Liver (tissue), 9 donors: ENCODE results near the gene ZNF615. TPM values are rescaled to one million over a fixed set of nuclear protein-coding genes. Genes with fewer than 3 reads are reported as not detected.

Experiments used
- DNase-seq: peaks from one replicate; pipeline ENCODE4 v3.0.0-alpha.2; 2017; ENCODE audit warnings: low spot score
- H3K27ac ChIP-seq, 2 donors: one replicate each; pipeline ENCODE4 v1.7.0; 2013; ENCODE audit warnings: inconsistent platforms in 2 of 2, low read length in 2 of 2, control low read depth in 1 of 2, low read depth in 1 of 2, mild to moderate bottlenecking in 1 of 2
- H3K27me3 ChIP-seq, 4 donors: one replicate each; pipeline versions ENCODE4 v1.6.1 to v1.7.0; 2013; ENCODE audit warnings: low read length in 3 of 4, inconsistent platforms in 1 of 4, mild to moderate bottlenecking in 1 of 4, moderate library complexity in 1 of 4; ENCODE audit not compliant: control insufficient read depth in 4 of 4, insufficient read depth in 4 of 4
- H3K36me3 ChIP-seq, 4 donors: one replicate each; pipeline versions ENCODE4 v1.6.1 to v1.7.0; 2013; ENCODE audit warnings: low read length in 3 of 4, mild to moderate bottlenecking in 3 of 4, low read depth in 1 of 4, moderate library complexity in 1 of 4; ENCODE audit not compliant: control insufficient read depth in 4 of 4, insufficient read depth in 3 of 4
- H3K4me1 ChIP-seq, 4 donors: one replicate each; pipeline versions ENCODE4 v1.6.1 to v1.7.0; 2013; ENCODE audit warnings: low read length in 3 of 4, mild to moderate bottlenecking in 3 of 4, moderate library complexity in 1 of 4; ENCODE audit not compliant: control insufficient read depth in 4 of 4, insufficient read depth in 4 of 4
- H3K4me3 ChIP-seq, 3 donors: one replicate each; pipeline versions ENCODE4 v1.6.1 to v1.7.0; 2013; ENCODE audit warnings: low read length in 3 of 3, control low read depth in 1 of 3, low read depth in 1 of 3, mild to moderate bottlenecking in 1 of 3
- H3K9ac ChIP-seq, 2 donors: one replicate each; pipeline ENCODE4 v1.7.0; 2013; ENCODE audit warnings: low read length in 2 of 2, mild to moderate bottlenecking in 2 of 2, moderate library complexity in 2 of 2, control low read depth in 1 of 2, low read depth in 1 of 2
- H3K9me3 ChIP-seq, 4 donors: one replicate each; pipeline versions ENCODE4 v1.6.1 to v1.7.0; 2013; ENCODE audit warnings: low read length in 3 of 4; ENCODE audit not compliant: control insufficient read depth in 4 of 4
- EGR1 ChIP-seq, 2 donors: IDR thresholded peaks; 2 replicates each; pipeline ENCODE4 v1.6.1; 2016 to 2018; ENCODE audit warnings: antibody characterized with exemption in 2 of 2, low read depth in 2 of 2
- FOXA1 ChIP-seq: IDR thresholded peaks from 2 replicates; pipeline ENCODE4 v1.6.1; 2016; ENCODE audit warnings: antibody characterized with exemption
- FOXA2 ChIP-seq: IDR thresholded peaks from 2 replicates; pipeline ENCODE4 v1.6.1; 2016; ENCODE audit warnings: antibody characterized with exemption
- GABPA ChIP-seq, 2 donors: IDR thresholded peaks in 1 of 2; conservative IDR thresholded peaks in 1 of 2; 2 replicates each; pipeline ENCODE4 v1.6.1; 2016; ENCODE audit warnings: antibody characterized with exemption in 2 of 2, mild to moderate bottlenecking in 1 of 2, moderate library complexity in 1 of 2
- HNF4A ChIP-seq, 2 donors: conservative IDR thresholded peaks; 2 replicates each; pipeline ENCODE4 v1.6.1; 2016; ENCODE audit warnings: antibody characterized with exemption in 2 of 2, mild to moderate bottlenecking in 2 of 2
- HNF4G ChIP-seq: IDR thresholded peaks from 2 replicates; pipeline ENCODE4 v1.6.1; 2016; ENCODE audit warnings: antibody characterized with exemption
- JUND ChIP-seq, 2 donors: IDR thresholded peaks; 2 replicates each; pipeline ENCODE4 v1.6.1; 2016; ENCODE audit warnings: antibody characterized with exemption in 2 of 2
- MAX ChIP-seq: IDR thresholded peaks from 2 replicates; pipeline ENCODE4 v1.6.1; 2016; ENCODE audit warnings: antibody characterized with exemption
- NR2F2 ChIP-seq: IDR thresholded peaks from 2 replicates; pipeline ENCODE4 v1.6.1; 2016; ENCODE audit warnings: antibody characterized with exemption
- RAD21 ChIP-seq, 2 donors: IDR thresholded peaks; 2 replicates each; pipeline ENCODE4 v1.6.1; 2016; ENCODE audit warnings: antibody characterized with exemption in 2 of 2, mild to moderate bottlenecking in 2 of 2
- RXRA ChIP-seq, 2 donors: IDR thresholded peaks; 2 replicates each; pipeline ENCODE4 v1.6.1; 2017 to 2018; ENCODE audit warnings: antibody characterized with exemption in 2 of 2, mild to moderate bottlenecking in 1 of 2
- SP1 ChIP-seq: IDR thresholded peaks from 2 replicates; pipeline ENCODE4 v1.6.1; 2018; ENCODE audit warnings: antibody characterized with exemption, mild to moderate bottlenecking
- TAF1 ChIP-seq: conservative IDR thresholded peaks from 2 replicates; pipeline ENCODE4 v1.6.1; 2016; ENCODE audit warnings: antibody characterized with exemption, mild to moderate bottlenecking
- YY1 ChIP-seq: IDR thresholded peaks from 2 replicates; pipeline ENCODE4 v1.6.1; 2016; ENCODE audit warnings: antibody characterized with exemption, mild to moderate bottlenecking
- WGBS: extraction: QIAGEN DNeasy Blood & Tissue Kit; methylation state at CpG from one replicate; pipeline ENCODE4 v1.1.7; 2013; 5-methylcytosine and 5-hydroxymethylcytosine counted together
- polyA plus RNA-seq, 2 donors: library from polyadenylated mRNA; stranded (reverse) in 1 of 2; unstranded in 1 of 2; fragments of 200-250 nt in 1 of 2; fragments of >200 nt in 1 of 2; fragmentation: Nextera tagmentation in 1 of 2; extraction: Ambion mirVana in 1 of 2; gene quantifications; one replicate each; pipeline versions ENCODE4 v1.2.1 to v1.2.3, GENCODE V29; 2013 to 2015
- total RNA-seq, 2 donors: library from RNA; depleted of rRNA; stranded (reverse); fragments of >200 nt; gene quantifications; one replicate each; pipeline ENCODE4 v1.2.3, GENCODE V29; 2014
- TF ChIP-seq, protein P1 (sequence below): IDR thresholded peaks from 2 replicates; pipeline ENCODE4 v1.6.1; 2016; ENCODE audit warnings: antibody characterized with exemption
- TF ChIP-seq, protein P2 (sequence below): IDR thresholded peaks from 2 replicates; pipeline ENCODE4 v1.6.1; 2016; ENCODE audit warnings: antibody characterized with exemption
- TF ChIP-seq, protein P3 (sequence below): fragments of 150-350 bp; IDR thresholded peaks from 2 replicates; pipeline ENCODE4 v1.5.1; 2017; ENCODE audit warnings: improper control_type of control experiment, low read depth, low read length; ENCODE audit not compliant: missing input control
- TF ChIP-seq, protein P4 (sequence below): IDR thresholded peaks from 2 replicates; pipeline ENCODE4 v1.6.1; 2016; ENCODE audit warnings: antibody characterized with exemption, mild to moderate bottlenecking
- donor health status: healthy.
- donor health status: healthy.
- donor health status: healthy.
- donor health status: healthy.
- donor health status: healthy.

Gene ZNF615
- total and polyA plus RNA-seq, 4 donors = 1.7 to 6.2 (median 2.9) TPM

- Histone ChIP-seq H3K9ac (peak overlapping the region; percentile 82 to 85), H3K27me3 (no peaks in the 10 kb centered on the region), H3K4me1 (peaks cover 0 to 13% (median 5%) of the 10 kb centered on the region in 4 donors), H3K27ac (peak overlapping the region; percentile 76 to 81), H3K9me3 (peaks cover 17 to 41% (median 21%) of the 10 kb centered on the region in 4 donors), H3K4me3 (peak overlapping the region; percentile 77 to 98 (median 83)), H3K36me3 (peaks cover 2 to 14% (median 12%) of the 10 kb centered on the region in 4 donors)
- WGBS = 7% methylated on average over 9 of the region's 9 CpGs
- TF ChIP-seq GABPA (IDR thresholded peaks at IDR 0.05 in 1 of 2, conservative IDR thresholded peaks at IDR 0.05 in 1 of 2) (no peak), MAX (no peak), JUND (IDR thresholded peaks at IDR 0.05) (no peak), EGR1 (IDR thresholded peaks at IDR 0.05; ENCODE audit: low read depth in 2 of 2) (no peak), FOXA1 (no peak), RAD21 (IDR thresholded peaks at IDR 0.05) (no peak), FOXA2 (no peak), NR2F2 (no peak), SP1 (no peak), RXRA (IDR thresholded peaks at IDR 0.05) (no peak), YY1 (no peak), TAF1 (no peak), HNF4G (no peak), HNF4A (conservative IDR thresholded peaks at IDR 0.05) (no peak)
- TF ChIP-seq, protein P1, sequence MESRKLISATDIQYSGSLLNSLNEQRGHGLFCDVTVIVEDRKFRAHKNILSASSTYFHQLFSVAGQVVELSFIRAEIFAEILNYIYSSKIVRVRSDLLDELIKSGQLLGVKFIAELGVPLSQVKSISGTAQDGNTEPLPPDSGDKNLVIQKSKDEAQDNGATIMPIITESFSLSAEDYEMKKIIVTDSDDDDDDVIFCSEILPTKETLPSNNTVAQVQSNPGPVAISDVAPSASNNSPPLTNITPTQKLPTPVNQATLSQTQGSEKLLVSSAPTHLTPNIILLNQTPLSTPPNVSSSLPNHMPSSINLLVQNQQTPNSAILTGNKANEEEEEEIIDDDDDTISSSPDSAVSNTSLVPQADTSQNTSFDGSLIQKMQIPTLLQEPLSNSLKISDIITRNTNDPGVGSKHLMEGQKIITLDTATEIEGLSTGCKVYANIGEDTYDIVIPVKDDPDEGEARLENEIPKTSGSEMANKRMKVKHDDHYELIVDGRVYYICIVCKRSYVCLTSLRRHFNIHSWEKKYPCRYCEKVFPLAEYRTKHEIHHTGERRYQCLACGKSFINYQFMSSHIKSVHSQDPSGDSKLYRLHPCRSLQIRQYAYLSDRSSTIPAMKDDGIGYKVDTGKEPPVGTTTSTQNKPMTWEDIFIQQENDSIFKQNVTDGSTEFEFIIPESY = no peak
- TF ChIP-seq, protein P2, sequence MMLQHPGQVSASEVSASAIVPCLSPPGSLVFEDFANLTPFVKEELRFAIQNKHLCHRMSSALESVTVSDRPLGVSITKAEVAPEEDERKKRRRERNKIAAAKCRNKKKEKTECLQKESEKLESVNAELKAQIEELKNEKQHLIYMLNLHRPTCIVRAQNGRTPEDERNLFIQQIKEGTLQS = no peak
- TF ChIP-seq, protein P3, sequence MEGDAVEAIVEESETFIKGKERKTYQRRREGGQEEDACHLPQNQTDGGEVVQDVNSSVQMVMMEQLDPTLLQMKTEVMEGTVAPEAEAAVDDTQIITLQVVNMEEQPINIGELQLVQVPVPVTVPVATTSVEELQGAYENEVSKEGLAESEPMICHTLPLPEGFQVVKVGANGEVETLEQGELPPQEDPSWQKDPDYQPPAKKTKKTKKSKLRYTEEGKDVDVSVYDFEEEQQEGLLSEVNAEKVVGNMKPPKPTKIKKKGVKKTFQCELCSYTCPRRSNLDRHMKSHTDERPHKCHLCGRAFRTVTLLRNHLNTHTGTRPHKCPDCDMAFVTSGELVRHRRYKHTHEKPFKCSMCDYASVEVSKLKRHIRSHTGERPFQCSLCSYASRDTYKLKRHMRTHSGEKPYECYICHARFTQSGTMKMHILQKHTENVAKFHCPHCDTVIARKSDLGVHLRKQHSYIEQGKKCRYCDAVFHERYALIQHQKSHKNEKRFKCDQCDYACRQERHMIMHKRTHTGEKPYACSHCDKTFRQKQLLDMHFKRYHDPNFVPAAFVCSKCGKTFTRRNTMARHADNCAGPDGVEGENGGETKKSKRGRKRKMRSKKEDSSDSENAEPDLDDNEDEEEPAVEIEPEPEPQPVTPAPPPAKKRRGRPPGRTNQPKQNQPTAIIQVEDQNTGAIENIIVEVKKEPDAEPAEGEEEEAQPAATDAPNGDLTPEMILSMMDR = no peak
- TF ChIP-seq, protein P4, sequence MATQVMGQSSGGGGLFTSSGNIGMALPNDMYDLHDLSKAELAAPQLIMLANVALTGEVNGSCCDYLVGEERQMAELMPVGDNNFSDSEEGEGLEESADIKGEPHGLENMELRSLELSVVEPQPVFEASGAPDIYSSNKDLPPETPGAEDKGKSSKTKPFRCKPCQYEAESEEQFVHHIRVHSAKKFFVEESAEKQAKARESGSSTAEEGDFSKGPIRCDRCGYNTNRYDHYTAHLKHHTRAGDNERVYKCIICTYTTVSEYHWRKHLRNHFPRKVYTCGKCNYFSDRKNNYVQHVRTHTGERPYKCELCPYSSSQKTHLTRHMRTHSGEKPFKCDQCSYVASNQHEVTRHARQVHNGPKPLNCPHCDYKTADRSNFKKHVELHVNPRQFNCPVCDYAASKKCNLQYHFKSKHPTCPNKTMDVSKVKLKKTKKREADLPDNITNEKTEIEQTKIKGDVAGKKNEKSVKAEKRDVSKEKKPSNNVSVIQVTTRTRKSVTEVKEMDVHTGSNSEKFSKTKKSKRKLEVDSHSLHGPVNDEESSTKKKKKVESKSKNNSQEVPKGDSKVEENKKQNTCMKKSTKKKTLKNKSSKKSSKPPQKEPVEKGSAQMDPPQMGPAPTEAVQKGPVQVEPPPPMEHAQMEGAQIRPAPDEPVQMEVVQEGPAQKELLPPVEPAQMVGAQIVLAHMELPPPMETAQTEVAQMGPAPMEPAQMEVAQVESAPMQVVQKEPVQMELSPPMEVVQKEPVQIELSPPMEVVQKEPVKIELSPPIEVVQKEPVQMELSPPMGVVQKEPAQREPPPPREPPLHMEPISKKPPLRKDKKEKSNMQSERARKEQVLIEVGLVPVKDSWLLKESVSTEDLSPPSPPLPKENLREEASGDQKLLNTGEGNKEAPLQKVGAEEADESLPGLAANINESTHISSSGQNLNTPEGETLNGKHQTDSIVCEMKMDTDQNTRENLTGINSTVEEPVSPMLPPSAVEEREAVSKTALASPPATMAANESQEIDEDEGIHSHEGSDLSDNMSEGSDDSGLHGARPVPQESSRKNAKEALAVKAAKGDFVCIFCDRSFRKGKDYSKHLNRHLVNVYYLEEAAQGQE = no peak
- DNase-seq = no peak
These were observed 583 bp downstream of the ZNF615 start for GRCh38 chr19:52007451-52007805.
